LNCaP clone FGC (cell line): ENCODE results near the gene SMG6.

Experiments
- DNase-seq: peaks from one replicate; pipeline ENCODE4 v3.0.0-alpha.2; 2011; ENCODE audit warnings: low read depth
- H3K4me3 ChIP-seq: 2 replicates; pipeline ENCODE4 v1.5.1; 2011; ENCODE audit warnings: mild to moderate bottlenecking, low read depth, low read length, control low read depth
- CTCF ChIP-seq: IDR thresholded peaks from 2 replicates; pipeline ENCODE4 v1.5.1; 2012; ENCODE audit warnings: mild to moderate bottlenecking; ENCODE audit not compliant: control insufficient read depth, insufficient read depth; ENCODE audit errors: extremely low read depth

The SMG6 gene

GRCh38 chr17:2055292-2056205 is 248.0 kb downstream of the SMG6 start:
- DNase-seq = no peak

GRCh38 chr17:2054512-2055291 is 248.9 kb downstream of the SMG6 start, which contains the start of gene HIC1:
HIC1 (plus strand) TSS chr17:2055103; CDS start chr17:2056691, 1,588 bp downstream.
- H3K4me3 ChIP-seq = peak within 1 kb of the TSS; percentile 38
- peak; percentile 92 for TF ChIP-seq CTCF
- DNase-seq = no peak

More at GRCh38 chr17:2055292-2056205, 248.0 kb downstream of the SMG6 start:
- peak overlapping the region; percentile 38 for H3K4me3 ChIP-seq
- no peak for TF ChIP-seq CTCF

GRCh38 chr17:2054262-2054511 is 249.4 kb downstream of the SMG6 start:
- DNase-seq = no peak
- H3K4me3 ChIP-seq = no peak overlapping the region
- no peak for TF ChIP-seq CTCF

GRCh38 chr17:2053380-2054261 is 250.0 kb downstream of the SMG6 start:
- TF ChIP-seq CTCF = peak; percentile 57
- DNase-seq = no peak
- peak overlapping the region; percentile 25; the same call in 1 of the 2 replicates for H3K4me3 ChIP-seq

- no peak overlapping the region for H3K4me3 ChIP-seq
- no peak for TF ChIP-seq CTCF
- DNase-seq = no peak
Observed at GRCh38 chr17:2051933-2052559, 251.5 kb downstream of the SMG6 start.
